Peyer's patch (tissue), 4 donors: ENCODE measurements around the gene GTSF1L. TPM values are rescaled to one million over a fixed set of nuclear protein-coding genes. Genes with fewer than 3 reads are reported as not detected.
A peak's percentile ranks its signal among the peaks of the same experiment; 100 is the strongest.

Experiments used
- DNase-seq, 3 donors: peaks; one replicate each; pipeline ENCODE4 v3.0.0-alpha.2; 2017 to 2019
- H3K27ac ChIP-seq, 4 donors: fragments of 200-600 bp; sonication (generic); one replicate each; pipeline ENCODE4 v1.5.1; 2016 to 2019
- H3K27me3 ChIP-seq, 2 donors: fragments of 200-600 bp; sonication (generic); one replicate each; pipeline ENCODE4 v1.5.1; 2019
- H3K36me3 ChIP-seq, 3 donors: fragments of 200-600 bp; sonication (generic); one replicate each; pipeline ENCODE4 v1.5.1; 2016 to 2019
- H3K4me1 ChIP-seq, 4 donors: fragments of 200-600 bp; sonication (generic); one replicate each; pipeline ENCODE4 v1.5.1; 2016 to 2019
- H3K4me3 ChIP-seq, 4 donors: fragments of 200-600 bp; sonication (generic); 1 replicate in 3 of 4; 2 replicates in 1 of 4; pipeline ENCODE4 v1.5.1; 2016 to 2019; ENCODE audit warnings: mild to moderate bottlenecking in 1 of 4
- H3K9me3 ChIP-seq, 4 donors: fragments of 200-600 bp; sonication (generic); one replicate each; pipeline ENCODE4 v1.5.1; 2016 to 2019; ENCODE audit warnings: mild to moderate bottlenecking in 1 of 4
- CTCF ChIP-seq, 6 experiments: fragments of 450-650 bp in 4 of 6; fragments of 200-600 bp in 2 of 6; sonication (generic) in 1 of 6; IDR thresholded peaks; one replicate each; pipeline ENCODE4 v1.5.1; 2017 to 2019; ENCODE audit warnings: antibody characterized with exemption in 6 of 6, mild to moderate bottlenecking in 3 of 6, moderate library complexity in 1 of 6
- POLR2A ChIP-seq, 2 donors: fragments of 450-650 bp; IDR thresholded peaks; one replicate each; pipeline ENCODE4 v1.5.1; 2017; ENCODE audit warnings: antibody characterized with exemption in 2 of 2, mild to moderate bottlenecking in 2 of 2, moderate library complexity in 2 of 2
- total RNA-seq, 4 donors: library from RNA; depleted of rRNA; stranded (reverse); fragments of >200 nt; gene quantifications; one replicate each; pipeline ENCODE4 v1.1.0, GENCODE V29; 2016

Gene GTSF1L
- total RNA-seq, 4 donors from 2014 or later: not detected

GRCh38 chr20:43749734-43750294 lies 23.0 kb upstream of the GTSF1L start:
- no peaks in the 10 kb centered on the region for H3K27me3 ChIP-seq
- DNase-seq: peak; percentile 76 to 94 (median 86)

GRCh38 chr20:43748274-43748673 lies 21.5 kb upstream of the GTSF1L start:
- no peak for TF ChIP-seq CTCF (IDR thresholded peaks at IDR 0.05)
- no peak for TF ChIP-seq POLR2A (IDR thresholded peaks at IDR 0.05)
- Histone ChIP-seq H3K9me3 (no peaks in the 10 kb centered on the region), H3K4me3 (no peak overlapping the region), H3K36me3 (no peaks in the 10 kb centered on the region), H3K4me1 (peaks cover 0 to 7% (median 3%) of the 10 kb centered on the region in 4 donors), H3K27me3 (no peaks in the 10 kb centered on the region), H3K27ac (no peak overlapping the region)
- no peak for DNase-seq

More at GRCh38 chr20:43749734-43750294, 23.0 kb upstream of the GTSF1L start:
- Histone ChIP-seq H3K27ac (no peak overlapping the region), H3K9me3 (no peaks in the 10 kb centered on the region), H3K36me3 (no peaks in the 10 kb centered on the region), H3K4me3 (no peak overlapping the region), H3K4me1 (peaks cover 0 to 7% (median 3%) of the 10 kb centered on the region in 4 donors)
- TF ChIP-seq CTCF (IDR thresholded peaks at IDR 0.05) (peak; percentile 93 to 100 (median 96)), POLR2A (IDR thresholded peaks at IDR 0.05) (no peak)

- TF ChIP-seq POLR2A (IDR thresholded peaks at IDR 0.05) (no peak), CTCF (IDR thresholded peaks at IDR 0.05) (no peak)
- Histone ChIP-seq H3K36me3 (no peaks in the 10 kb centered on the region), H3K4me1 (peaks cover 0 to 6% (median 2%) of the 10 kb centered on the region in 4 donors), H3K9me3 (no peaks in the 10 kb centered on the region), H3K27me3 (no peaks in the 10 kb centered on the region), H3K4me3 (no peak overlapping the region), H3K27ac (no peak overlapping the region)
- DNase-seq: no peak
These were observed 19.7 kb upstream of the GTSF1L start for GRCh38 chr20:43746344-43747137.

GRCh38 chr20:43744966-43745730 lies 18.3 kb upstream of the GTSF1L start:
- Histone ChIP-seq H3K27ac (no peak overlapping the region), H3K36me3 (no peaks in the 10 kb centered on the region), H3K27me3 (no peaks in the 10 kb centered on the region), H3K4me3 (no peak overlapping the region), H3K9me3 (no peaks in the 10 kb centered on the region), H3K4me1 (peaks cover 0 to 6% (median 0%) of the 10 kb centered on the region in 4 donors)
- TF ChIP-seq POLR2A (IDR thresholded peaks at IDR 0.05): no peak
- no peak for TF ChIP-seq CTCF (IDR thresholded peaks at IDR 0.05)
- DNase-seq: no peak

GRCh38 chr20:43744151-43744611 lies 17.4 kb upstream of the GTSF1L start:
- DNase-seq: no peak
- H3K36me3 ChIP-seq: no peaks in the 10 kb centered on the region
- no peak overlapping the region for H3K27ac ChIP-seq
- TF ChIP-seq CTCF (IDR thresholded peaks at IDR 0.05) (no peak), POLR2A (IDR thresholded peaks at IDR 0.05) (no peak)
- no peak overlapping the region for H3K4me3 ChIP-seq
- no peaks in the 10 kb centered on the region for H3K27me3 ChIP-seq
- H3K9me3 ChIP-seq: no peaks in the 10 kb centered on the region
- no peaks in the 10 kb centered on the region for H3K4me1 ChIP-seq
